ENCODE results near the gene C1orf87. TPM values are rescaled to one million over a fixed set of nuclear protein-coding genes. Genes with fewer than 3 reads are reported as not detected.

C1orf87 gene
- total RNA-seq, 1 experiment from 2014 or later: not detected

DNA sequence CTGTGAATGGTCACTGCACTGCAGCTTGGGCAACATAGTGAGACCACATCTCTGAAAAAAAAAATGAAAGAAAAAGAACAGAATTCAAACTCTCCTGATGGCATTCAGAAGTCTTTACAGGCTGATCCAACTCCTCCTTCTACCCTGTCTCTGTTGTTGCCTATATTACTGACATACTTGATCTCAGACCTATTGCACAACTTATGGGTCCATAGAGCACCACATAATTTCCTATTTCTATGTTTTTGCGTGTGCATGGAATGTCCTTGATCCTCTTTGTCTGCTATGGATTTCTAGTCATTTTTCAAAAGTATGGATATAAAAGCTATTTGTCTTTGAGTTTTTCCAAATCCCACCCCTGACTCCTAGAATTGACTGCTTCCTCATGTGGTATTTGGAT lies 124.6 kb downstream of the C1orf87 start:
- no peak for DNase-seq (ENCODE audit: low read depth)

DNA sequence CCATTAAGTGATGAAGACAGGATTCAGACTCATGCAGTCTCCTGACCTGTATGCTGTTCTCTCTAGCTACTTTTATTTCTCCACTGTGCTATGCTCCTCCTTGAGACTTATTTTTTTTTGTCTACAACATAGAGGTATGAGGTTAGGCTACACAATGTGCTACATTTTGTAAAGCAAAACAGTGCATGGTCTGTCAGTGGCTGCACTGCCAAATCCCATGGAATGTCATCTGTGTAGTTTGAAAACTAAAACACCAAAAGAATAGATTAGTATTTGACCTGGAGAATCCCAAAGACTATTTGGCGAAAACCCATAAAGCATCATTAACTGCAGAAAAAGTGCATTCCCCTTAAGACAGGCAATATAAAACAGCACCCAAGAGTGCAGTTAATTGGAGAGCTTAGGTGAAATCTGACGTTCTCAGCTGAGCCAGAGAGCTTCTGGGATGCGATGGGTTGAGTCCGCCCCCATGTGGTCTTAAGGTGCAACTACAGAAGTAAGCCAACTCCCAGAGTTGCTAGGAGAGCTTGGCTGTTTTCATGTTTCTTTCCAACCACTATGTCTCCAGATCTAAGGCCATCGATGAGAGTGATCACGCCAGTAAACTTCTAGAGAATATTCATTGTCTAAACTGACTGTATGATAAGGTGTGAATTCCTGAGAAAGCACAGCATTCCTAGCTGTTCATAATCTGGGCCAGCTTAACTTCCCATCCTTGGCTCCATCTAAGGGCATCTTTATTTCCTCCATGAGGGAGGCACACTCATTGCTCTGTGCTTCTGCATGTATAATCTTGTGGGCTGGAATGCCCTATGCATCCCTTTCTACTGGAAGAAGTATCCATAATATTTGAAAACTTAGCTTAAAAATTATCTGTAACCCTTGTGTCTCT lies 126.3 kb downstream of the C1orf87 start:
- DNase-seq (ENCODE audit: low read depth): peak; percentile 58

GRCh38 chr1:59945790-59946189 lies 127.8 kb downstream of the C1orf87 start:
- DNase-seq (ENCODE audit: low read depth): no peak

Other genes with a start within 250 kb of the C1orf87 start
- 0.72 and 1.2 TPM in 2 replicates for gene CYP2J2, start 147.0 kb downstream of the C1orf87 start, total RNA-seq (2014; rRNA removed; shearing (Covaris generic))

Data from RPMI7951 (cell line).